ENCODE measurements around the gene DEGS2.

DNA sequence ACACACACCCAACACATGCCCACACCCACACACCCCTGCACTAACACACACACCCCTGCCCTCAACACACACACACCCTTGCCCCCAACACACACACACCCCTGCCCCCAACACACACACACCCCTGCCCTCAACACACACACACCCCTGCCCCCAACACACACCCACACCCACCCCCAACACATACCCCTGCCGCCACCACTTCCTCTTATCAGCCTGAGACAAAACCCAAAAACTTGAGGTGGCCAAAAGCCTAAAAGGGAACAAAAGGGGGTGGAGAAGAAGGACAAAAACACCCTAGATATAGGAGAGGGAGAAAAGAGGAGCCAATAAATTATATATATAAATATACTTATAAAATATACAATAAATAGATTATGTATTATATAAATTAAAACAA, 9.1 kb upstream of the DEGS2 start:
- TF ChIP-seq POLR2A (IDR thresholded peaks at IDR 0.05; ENCODE audit: low read depth, low read length) (no peak), SPI1 (IDR thresholded peaks at IDR 0.05; ENCODE audit: low read depth, low read length) (0 out of 2 replicates have a peak, but pooled peaks have one; percentile 36), TAF1 (IDR thresholded peaks at IDR 0.05; ENCODE audit: low read depth, low read length) (no peak), POLR2AphosphoS5 (IDR thresholded peaks at IDR 0.05; ENCODE audit: low read depth, low read length) (no peak), PAX5 (IDR thresholded peaks at IDR 0.05; ENCODE audit: insufficient read depth, low read length, severe bottlenecking) (no peak), POU2F2 (IDR thresholded peaks at IDR 0.05; ENCODE audit: low read depth, low read length) (no peak)
